ENCODE data around the gene GPLD1. TPM values are rescaled to one million over a fixed set of nuclear protein-coding genes. Genes with fewer than 3 reads are reported as not detected.
A peak's percentile ranks its signal among the peaks of the same experiment; 100 is the strongest.
"Not testable (repeated sequence)": the region's sequence is repeated elsewhere in the genome, so short reads cannot be mapped to it uniquely, and the experiment has no call there.

Gene GPLD1, protein sequence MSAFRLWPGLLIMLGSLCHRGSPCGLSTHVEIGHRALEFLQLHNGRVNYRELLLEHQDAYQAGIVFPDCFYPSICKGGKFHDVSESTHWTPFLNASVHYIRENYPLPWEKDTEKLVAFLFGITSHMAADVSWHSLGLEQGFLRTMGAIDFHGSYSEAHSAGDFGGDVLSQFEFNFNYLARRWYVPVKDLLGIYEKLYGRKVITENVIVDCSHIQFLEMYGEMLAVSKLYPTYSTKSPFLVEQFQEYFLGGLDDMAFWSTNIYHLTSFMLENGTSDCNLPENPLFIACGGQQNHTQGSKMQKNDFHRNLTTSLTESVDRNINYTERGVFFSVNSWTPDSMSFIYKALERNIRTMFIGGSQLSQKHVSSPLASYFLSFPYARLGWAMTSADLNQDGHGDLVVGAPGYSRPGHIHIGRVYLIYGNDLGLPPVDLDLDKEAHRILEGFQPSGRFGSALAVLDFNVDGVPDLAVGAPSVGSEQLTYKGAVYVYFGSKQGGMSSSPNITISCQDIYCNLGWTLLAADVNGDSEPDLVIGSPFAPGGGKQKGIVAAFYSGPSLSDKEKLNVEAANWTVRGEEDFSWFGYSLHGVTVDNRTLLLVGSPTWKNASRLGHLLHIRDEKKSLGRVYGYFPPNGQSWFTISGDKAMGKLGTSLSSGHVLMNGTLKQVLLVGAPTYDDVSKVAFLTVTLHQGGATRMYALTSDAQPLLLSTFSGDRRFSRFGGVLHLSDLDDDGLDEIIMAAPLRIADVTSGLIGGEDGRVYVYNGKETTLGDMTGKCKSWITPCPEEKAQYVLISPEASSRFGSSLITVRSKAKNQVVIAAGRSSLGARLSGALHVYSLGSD
- total RNA-seq, result 1.4 TPM

DNA sequence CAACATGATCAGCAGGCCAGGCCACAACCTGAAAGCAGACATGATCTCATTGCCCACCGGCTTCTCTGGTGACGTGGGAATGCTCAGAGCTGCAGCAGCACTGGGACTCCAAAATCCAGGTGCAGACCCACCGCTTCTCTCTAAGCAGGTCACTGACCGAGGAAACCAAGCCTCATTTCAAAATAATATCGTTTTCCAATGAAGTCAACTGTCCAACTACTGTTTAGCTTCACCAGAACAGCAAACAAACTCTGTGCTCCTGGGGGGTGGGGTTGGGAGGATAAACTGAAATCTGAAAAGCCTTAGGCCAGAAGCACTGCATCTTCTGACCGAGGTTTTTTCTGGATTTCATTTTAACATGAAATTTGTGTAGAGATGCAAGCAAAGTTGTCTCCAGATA, at the start of gene GPLD1:
GPLD1 (minus strand) TSS at position 109 of the 400 bp plus-strand sequence; CDS start at position 42, 67 bp downstream.
- no peak for ATAC-seq

DNA sequence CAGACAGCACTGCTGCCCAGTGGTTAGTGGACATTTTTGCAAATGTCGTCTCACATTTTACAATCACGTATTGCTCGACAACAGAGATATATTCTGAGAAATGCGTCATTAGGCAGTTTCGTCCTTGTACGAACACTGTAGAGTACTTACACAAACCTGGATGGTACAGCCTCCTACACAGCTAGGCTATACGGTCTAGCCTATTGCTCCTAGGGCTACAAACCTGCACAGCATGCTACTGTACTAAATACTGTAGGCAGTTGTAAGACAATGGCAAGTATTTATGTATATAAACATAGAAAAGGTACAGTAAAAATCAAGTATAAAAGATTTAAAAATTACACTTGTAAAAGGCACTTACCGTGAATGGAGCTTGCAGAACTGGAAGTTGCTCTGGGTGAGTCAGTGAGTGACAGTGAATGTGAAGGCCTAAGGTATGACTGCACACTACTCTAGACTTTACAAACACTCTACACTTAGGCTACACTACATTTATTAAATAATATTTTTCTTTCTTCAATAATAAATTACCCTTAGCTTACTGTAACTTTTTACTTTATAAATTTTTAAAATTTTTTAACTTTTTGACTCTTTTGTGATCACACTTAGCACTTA, 48.5 kb upstream of the GPLD1 start:
- peak; percentile 77 for ATAC-seq

DNA sequence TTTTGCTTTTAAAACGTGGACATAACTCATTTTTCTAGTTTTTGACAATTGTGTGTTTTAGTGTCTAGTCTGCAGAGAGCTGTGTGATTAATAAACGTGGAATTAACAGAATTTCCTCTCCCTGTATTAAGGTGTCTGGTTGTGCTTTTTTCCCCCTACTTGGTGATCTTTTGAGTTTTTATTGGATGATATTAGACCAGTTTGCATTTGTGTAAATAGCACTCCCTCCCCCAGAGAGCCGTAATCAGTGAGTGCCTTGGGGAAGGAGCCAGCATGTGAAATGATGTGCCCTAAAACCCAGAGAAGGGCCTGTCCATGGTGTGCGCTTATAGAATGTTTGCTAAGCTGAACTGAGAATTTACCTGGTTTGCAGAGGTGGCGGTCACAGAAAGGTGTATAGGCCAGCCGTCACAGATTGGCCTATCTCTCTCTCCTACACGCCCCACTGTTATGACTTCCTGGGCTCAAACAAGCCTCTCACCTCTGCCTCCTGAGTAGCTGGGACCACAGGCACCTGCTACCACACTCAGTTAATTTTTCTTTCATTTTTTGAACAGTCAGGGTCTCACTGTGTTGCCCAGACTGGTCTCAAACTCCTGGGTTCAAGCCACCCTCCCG, 47.8 kb upstream of the GPLD1 start:
- no peak for ATAC-seq

DNA sequence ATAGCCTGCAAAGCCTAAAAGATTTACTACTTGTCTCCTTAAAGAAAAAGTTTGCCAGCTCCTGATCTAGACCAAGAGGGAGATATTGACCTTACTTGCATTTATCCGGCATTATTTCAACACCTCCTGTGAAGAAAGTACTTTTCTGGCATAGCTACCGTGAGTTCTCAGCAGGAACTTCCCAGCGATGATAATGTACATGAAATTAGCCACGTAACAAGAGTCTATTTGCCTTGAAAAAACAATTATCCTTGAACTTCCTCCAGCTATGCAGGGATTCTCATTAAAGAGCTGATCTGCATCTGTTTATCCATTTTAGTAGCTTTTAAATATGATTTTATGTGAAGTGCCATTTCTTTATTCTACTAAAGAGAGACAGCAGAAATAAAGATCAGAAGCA, 47.1 kb upstream of the GPLD1 start:
- no peak for ATAC-seq

DNA sequence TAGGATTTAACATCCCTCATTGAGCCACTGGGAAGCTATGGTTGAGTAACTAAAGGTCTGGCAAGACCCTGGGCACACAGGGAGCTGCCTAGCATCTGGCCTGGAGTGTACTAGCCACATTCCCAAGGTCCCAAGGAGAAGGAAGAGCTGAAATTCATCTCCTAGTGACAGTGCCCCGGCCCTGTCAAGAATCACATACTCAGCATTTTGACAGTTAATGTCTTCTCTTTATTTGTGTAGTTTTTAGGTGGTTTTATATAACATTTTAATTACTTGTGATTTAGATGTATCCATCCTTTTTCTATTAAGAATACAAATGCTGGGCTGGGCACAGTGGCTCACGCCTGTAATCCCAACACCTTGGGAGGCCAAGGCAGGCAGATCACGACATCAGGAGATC, 45.8 kb upstream of the GPLD1 start:
- no peak for ATAC-seq

DNA sequence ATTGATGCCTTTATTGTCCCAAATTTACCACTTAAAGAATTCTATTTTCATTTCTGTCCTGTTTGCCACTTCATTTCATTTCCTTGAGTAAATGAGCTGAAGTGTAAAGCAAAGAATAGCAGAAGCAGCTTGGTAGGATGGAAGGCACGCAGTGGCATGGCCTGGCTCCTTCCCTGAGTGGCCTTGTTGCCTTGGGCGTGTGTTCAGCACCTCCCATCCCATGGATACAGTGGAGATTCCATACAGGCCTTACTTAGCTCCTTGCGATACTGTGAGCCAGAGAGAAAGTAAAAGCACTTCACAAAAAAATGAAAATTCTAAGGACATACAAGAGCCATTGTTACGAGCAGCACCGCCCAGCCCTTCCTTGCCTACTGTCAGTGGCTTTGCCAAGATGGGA, 45.0 kb upstream of the GPLD1 start:
- ATAC-seq, result no peak

DNA sequence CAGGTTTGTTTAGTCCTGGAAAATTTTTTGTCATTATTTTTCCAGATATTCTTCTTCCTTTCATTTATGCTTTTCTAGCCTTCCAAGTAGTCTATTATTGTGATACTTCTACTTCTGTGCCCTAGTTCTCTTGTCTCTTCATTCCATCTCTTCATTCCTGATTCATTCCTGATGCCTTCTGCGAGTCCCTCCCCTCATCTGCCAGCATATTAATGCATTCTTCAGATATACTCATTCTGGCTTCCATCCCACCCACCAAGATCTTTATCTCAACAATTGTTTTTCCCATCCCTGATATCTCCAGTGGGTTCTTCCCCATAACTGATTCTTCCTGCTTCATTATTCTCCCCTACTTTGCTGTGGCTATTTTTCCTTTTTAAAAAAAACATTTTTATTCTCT, 40.6 kb upstream of the GPLD1 start:
- ATAC-seq, result no peak

DNA sequence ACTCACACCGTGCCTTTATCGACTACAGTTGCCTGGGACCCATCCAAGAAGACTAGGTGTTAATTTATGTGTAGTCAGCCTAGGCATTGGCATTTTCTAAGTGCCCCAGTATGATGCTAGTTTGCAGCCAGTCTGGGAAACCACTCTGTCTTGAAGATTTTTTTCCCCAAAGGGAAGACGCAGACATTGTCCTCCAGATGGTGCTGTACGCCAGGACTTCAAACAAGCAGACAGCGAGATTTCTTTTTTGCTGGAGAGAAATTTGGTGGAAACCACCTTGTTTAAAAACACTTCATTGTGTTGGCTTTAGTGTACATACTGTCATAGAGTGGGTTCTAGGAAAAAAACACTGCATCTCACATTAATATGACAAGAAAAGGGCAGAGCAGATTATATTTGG, 35.4 kb upstream of the GPLD1 start:
- peak; percentile 42 for ATAC-seq

DNA sequence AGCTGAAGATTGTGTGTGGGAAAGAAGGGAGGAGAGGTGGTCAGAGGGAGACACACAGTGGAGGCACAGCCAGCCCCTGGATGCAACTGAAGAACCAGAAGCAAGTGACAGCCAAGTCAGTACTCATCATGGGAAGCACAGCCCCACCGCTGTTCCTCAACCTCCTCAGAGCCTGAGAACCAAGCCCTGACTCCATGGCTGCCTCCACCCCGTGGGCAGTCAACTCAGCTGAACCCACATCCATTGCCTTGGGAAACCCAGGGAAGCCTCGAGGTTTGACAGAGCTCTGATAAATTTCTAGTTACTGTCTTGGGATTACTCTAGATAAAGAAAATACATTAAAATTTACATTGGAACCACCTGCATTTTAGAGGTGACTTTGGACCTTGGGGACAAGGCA, 35.0 kb upstream of the GPLD1 start:
- no peak for ATAC-seq

DNA sequence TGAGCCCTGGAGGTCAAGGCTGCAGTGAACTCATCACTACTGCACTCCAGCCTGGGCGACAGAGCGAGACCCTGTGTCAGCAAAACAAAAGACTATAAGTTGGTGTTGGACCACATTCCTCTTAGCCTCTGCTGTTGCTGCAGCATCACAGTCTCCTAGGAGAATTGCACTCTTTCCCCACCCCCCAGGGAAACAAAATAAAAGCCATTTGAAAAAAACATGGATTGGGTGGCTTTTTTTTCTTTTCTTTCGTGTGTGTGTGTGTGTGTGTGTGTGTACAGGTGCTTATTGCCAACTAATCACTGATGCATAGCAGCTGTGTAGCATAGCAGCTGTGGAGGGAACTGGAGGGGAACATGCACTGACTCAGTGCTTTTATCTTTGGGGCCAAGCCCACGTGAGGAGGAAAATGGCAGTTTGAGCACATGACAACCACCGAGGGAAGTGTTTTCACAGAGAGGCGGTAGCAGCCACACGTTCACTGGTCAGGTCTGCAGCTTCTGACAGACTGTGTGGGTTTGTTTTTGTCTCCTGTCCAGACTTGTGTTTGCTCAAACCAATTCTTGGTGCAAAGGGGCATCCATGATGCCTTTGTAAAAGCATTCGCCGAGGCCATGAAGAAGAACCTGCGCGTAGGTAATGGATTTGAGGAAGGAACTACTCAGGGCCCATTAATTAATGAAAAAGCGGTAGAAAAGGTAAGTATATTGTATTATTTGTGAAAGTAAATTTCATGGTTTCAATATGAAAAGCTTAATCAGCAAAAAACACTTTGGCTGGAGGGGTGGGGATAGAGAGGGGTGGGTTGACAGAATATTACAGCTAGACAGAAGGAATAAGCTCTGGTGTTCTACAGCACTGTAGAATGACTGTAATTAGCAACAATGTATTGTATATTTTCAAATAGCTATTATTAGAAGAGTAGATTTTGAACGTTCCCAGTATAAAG, 33.1 kb upstream of the GPLD1 start:
- peak; percentile 53 for ATAC-seq

DNA sequence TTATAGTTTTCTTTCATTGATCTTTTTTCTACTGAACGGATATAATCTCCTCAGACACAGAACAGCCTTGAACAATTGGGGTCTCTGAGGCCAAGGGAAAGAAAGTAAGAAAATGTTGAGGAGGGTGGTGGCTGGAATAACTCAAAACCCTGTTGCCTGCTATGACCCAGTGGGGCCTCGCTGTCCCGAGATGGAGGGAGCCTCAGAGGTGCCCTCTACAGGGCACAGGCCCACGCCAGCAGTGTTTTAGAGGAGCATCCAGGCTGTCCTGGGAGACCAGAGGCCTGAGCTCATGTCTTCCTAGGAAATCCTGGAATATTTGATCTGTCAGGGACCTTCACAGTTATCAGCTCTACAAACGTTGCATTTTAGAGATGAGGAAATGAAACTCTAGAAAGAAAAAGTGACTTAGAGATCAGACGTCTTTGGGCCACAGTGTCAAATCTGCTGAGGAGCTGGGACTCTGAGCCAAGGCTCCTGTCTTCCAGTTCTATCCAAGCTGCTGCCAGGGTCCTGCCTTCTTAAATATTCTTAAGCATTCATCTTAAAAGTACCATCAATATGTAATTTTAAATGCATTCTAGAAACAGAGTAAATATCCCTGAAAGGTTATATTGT, 31.7 kb upstream of the GPLD1 start:
- peak; percentile 69 for ATAC-seq

DNA sequence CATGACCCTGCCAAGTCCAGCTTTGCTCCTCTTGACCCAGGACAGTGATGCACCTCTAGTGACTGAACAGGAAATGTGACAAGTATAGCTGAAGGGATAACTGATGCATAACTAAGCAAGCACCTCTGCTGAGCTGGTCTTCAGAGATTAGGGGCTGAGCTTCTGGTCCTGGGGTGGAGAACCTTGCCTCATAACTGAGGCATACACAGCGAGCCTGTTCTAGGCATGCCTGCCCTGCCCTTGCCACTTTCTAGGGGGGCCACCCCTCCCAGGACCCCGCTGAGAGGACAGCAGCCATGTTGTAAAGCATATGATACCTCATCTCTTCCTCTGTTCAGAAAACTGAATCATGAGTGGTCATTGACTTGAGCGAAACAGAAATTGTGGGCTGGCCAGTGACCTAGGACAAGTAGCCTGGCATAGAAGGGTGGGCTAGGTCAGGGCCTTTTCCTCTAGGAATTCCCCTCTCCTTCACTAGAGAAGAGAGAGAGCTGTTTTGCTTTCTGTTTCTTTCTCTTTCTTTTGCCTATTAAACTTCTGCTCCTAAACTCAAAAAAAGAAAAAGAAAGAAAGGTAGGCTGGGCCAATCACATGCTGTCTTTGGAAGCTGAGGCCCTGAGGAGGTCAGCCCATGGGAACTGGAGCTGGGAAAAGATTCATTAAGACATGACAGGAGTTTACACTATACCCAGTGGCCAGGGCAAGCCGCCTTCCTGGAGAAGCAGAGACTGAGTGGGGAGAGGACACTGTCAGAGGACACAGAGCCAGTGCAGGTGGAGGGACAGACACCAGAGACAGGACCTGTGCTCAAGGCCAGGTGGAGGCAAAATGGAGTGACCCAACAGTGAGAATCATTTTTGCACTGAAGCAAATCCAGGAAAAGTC, 28.5 kb upstream of the GPLD1 start:
- ATAC-seq, result peak; percentile 73

DNA sequence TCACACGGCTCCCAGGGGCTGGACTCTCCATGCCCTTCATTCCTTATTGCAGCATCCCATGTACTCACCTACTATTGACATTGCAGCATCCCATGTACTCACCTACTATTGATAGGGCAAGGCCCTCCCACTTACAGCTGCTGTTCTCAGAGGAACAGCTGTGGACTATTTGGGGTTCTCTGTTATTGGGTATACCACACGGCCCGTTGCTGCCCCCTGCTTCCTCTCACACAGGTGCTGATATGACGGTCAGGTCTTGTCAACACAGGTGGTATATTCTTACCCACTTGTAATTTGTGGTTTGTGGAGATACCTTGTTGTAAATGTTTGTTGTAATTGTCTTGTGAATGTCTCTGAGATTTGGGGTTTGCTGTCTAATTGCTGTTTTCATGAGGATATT, 24.2 kb upstream of the GPLD1 start:
- no peak for ATAC-seq

DNA sequence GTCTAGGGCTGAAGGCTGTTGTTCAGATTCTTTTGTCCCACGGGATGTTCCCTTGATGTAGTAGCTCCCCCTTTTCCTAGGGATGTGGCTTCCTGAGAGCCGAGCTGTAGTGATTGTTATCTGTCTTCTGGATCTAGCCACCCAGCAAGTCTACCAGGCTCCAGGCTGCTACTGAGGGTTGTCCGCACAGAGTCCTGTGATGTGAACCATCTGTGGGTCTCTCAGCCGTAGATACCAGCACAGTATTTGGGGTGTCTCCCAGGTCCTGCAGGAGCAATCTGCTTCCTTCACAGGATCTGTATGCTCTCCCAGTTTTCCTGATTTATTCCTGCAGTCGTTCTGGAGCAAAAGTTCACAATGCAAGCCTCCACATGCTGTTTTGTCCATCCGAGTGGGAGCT, 22.6 kb upstream of the GPLD1 start:
- ATAC-seq, result not testable (repeated sequence)

DNA sequence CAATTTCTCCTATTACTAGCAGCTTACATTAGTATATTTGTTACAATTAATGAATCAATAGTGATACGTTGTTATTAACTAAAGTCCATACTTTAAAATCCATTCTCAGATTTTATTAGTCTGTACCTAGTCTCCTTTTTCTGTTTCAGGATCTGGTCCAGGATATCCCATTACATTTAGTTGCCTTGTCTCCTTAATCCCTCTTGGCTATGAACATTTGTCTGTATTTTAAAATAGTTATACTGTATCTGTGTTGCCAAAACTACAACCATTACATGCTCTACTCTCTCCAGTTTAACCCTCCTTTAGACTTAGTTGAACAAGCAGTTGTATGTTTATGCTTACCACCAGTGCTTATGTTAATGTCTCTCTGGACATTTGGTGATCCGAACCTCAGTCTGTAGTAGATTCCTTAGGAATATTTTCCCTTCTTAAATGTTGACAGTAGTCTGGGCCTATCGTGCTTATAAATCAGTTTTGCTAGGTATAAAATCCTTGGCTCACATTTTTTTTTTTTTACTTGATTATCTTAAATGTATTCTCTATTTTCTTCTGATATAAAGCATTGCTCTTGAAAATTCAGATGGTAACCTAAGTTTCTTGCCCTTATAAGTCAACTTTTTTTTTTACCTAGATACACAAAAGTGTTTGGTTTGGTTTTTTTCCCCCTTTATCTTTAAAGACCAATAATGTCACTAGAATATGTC, 17.6 kb upstream of the GPLD1 start:
- ATAC-seq, result no peak

DNA sequence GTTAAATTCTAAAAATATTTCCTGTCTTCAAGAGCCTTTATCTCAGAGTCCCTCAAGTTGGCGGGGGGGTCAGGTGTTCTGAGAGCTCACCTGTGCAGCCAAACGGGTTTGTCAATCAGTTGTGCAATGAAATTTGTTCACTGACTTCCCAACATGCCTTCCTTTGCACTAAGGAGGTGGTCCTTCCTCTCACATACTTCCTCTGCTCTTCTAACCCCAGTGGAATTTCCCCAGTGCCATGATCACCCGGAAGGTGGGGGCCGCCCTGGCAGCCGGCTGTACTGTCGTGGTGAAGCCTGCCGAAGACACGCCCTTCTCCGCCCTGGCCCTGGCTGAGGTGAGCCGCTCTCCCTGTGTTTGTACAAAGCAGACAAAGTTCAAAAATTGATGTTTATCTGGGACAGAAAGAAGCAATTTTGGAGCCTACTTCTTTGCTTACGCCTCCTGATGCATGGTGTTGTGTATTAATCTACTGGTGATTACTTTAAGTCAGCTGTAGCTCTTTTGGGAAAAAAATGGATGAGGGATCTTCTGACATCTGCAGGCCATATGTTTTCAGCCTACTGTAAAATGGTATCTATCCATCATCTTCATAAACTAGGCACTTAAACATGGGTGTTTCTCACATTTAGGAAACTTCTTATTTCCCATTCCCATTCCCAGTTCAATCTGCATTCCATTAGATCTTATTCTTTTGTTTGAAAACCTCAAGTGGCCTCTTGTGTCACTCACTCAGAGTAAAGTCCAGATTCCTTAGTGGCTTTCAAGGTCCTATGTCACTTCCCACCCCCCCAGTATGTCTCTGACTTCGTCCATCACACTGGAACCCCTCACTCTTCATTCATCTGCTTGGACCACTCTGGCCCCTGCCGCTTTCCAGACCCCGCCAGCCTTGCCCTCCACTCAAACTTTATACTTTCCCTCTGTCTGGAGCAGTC, 15.5 kb upstream of the GPLD1 start:
- peak; percentile 86 for ATAC-seq

DNA sequence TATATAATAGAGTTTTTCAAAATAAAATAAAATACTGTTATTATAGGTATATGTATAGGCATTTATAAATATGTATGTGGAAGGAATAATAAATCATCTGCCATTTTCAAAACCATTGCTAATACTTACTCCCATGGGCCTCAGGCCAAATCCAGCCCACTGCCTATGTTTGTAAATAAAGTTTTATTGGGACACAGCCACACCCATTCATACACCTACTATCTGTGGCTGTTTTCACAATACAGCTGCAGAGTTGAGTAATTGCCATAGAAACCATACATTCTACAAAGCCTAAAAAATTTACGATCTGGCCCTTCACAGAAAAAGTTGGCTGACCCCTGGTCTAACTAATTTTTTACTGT, 14.9 kb upstream of the GPLD1 start:
- peak; percentile 50 for ATAC-seq

DNA sequence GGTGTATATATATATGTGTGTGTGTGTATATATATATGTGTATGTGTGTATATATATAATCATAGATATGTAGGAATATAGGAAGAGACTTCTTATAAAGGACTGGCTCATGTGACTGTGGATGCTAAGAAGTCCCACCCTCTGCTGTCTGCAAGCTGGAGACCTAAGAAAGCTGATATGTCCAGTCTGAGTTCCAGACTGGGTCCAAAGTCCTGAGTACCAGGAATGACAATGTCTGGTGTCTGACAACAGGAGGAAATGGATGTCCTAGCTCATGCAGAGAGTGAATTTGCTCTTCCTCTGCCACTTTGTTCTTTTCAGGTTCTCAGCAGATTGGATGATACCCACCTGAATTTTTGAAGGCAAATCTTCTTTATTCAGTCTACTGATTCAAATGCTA, 12.5 kb upstream of the GPLD1 start:
- ATAC-seq, result no peak

DNA sequence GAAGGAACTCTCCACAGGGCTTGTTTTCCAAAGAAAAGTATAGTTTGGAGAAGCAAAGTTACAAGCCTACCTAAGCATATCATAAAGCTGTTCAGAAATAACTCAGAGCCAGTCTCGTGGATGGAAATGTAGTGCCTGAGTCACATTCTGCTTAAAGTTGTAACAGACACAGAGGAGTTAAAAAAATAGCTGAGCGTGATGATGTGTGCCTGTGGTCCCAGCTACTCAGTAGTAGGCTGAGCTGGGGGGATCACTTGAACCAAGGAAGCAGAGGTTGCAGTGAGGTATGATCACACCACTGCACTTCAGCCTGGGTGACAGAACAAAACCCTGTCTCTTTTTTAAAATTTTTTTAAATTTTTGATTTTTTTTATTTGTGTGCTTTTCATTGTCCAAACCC, 12.0 kb upstream of the GPLD1 start:
- ATAC-seq, result no peak
